ENCODE measurements around the gene NCAM1. TPM values are rescaled to one million over a fixed set of nuclear protein-coding genes. Genes with fewer than 3 reads are reported as not detected.

The NCAM1 gene
- total and polyA plus RNA-seq, 12 donors = 38.7 to 181 (median 111) TPM

DNA sequence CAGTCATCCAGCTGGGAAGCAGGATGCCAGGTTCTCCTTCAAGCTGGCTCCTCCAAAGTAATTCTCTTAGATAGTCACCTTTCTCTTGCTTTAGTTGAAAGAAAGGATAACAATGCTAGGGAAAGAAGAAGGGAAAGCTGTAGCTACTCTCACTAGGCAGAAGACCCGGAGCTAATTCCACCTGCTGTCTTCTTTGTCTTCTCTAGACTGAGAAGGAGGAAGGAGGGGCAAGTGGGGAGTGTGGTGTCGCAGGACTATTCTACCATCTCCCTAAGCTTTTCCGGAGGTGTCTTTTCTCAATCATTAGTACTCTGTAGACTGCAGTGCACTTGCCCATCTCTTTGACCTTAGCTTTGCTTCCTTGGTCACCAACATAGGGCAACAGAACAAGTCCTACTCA lies 162.8 kb downstream of the NCAM1 start:
- 88 to 96% (median 92%) methylated on average over 3 of the region's 3 CpGs for WGBS, 4 donors
- intact Hi-C loops (cut with DNase I) = no loop called here
- no peak overlapping the region for H3K4me3 ChIP-seq
- peaks cover 0 to 11% of the 10 kb centered on the region in 2 donors for H3K4me1 ChIP-seq (replicated peaks in 1 of 2)
- H3K27ac ChIP-seq = no peak overlapping the region
- no peaks in the 10 kb centered on the region for H3K36me3 ChIP-seq (replicated peaks in 1 of 2)
- H3K9me3 ChIP-seq (replicated peaks in 1 of 3) = no peaks in the 10 kb centered on the region
- no peaks in the 10 kb centered on the region for H3K27me3 ChIP-seq
- TF ChIP-seq CTCF (IDR thresholded peaks at IDR 0.05) (no peak), POLR2A (IDR thresholded peaks at IDR 0.05) (no peak)
- DNase-seq = no peak

DNA sequence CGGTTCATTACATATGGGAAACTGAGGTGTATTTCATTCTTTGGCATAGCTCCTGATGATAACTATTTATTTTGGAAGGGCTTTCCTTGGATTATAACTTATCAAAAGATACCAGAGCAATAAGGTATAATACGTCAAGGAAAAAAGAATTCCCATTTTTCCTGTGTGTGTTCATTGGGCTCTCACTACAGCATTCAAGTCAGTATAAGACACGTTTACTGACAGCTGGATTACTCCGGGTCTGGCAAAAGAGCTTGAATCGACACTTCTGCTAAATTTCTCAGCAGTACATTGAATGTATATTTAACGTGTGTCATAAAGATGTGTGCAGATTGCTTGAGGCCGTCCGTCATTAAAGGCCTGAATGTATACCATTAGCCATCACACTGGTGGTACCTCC lies 163.4 kb downstream of the NCAM1 start:
- H3K27me3 ChIP-seq = no peaks in the 10 kb centered on the region
- WGBS, 4 donors = 89 to 94% (median 94%) methylated on average over 8 of the region's 8 CpGs

DNA sequence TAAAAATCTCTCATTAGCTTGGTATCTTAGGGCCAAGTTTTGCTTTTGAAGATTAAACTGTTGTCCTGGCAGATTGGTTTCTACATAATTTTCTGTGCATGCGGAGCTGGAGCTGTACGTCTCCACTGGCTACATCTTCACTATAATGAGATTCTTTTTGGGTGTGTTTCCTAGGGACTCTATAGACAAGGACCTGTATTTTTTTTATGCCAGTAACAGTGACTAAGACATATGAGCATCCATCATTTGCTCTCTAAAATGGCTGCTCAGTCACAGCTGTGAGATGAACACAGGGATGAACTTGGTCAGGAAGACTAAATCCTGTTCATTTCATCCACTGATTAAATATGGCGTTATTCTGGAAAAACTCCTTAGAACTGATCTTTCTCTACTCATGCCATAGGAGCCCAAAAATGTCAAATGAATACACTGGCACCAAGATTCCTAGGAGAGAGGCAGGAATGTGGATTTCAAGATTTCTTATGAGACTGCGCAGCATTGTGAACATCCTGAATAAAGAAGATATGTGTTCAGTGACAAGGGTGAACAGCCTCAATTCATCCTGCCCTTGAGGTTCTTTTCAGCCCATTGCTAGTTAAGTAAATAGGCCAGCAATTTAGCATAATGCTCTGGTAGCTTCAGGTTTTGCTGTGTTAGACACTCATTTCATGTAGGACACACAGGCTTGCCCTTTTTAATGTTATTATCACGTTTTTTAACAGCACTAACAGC lies 168.2 kb downstream of the NCAM1 start:
- H3K27me3 ChIP-seq = no peaks in the 10 kb centered on the region
- H3K9me3 ChIP-seq (replicated peaks in 1 of 3) = no peaks in the 10 kb centered on the region
- H3K27ac ChIP-seq = no peak overlapping the region
- DNase-seq = no peak
- no peak overlapping the region for H3K4me3 ChIP-seq
- no peaks in the 10 kb centered on the region for H3K36me3 ChIP-seq (replicated peaks in 1 of 2)
- H3K4me1 ChIP-seq (replicated peaks in 1 of 2) = peaks cover 4 to 26% of the 10 kb centered on the region in 2 donors
- intact Hi-C loops (cut with DNase I) = no loop called here
- WGBS, 4 donors = 91 to 97% (median 94%) methylated on average over 5 of the region's 5 CpGs
- TF ChIP-seq CTCF (IDR thresholded peaks at IDR 0.05) = no peak

More for the DNA sequence above, 163.4 kb downstream of the NCAM1 start:
- H3K27ac ChIP-seq = no peak overlapping the region
- TF ChIP-seq POLR2A (IDR thresholded peaks at IDR 0.05) (no peak), CTCF (IDR thresholded peaks at IDR 0.05) (no peak)
- H3K36me3 ChIP-seq (replicated peaks in 1 of 2) = no peaks in the 10 kb centered on the region
- DNase-seq = no peak
- H3K4me1 ChIP-seq (replicated peaks in 1 of 2) = peaks cover 0 to 7% of the 10 kb centered on the region in 2 donors
- intact Hi-C loops (cut with DNase I) = no loop called here
- no peaks in the 10 kb centered on the region for H3K9me3 ChIP-seq (replicated peaks in 1 of 3)
- H3K4me3 ChIP-seq = no peak overlapping the region

- no peak for DNase-seq
- WGBS, 4 donors = 74 to 82% (median 82%) methylated on average over 8 of the region's 8 CpGs
- Histone ChIP-seq H3K4me1 (replicated peaks in 1 of 2) (peaks cover 4 to 26% of the 10 kb centered on the region in 2 donors), H3K36me3 (replicated peaks in 1 of 2) (no peaks in the 10 kb centered on the region), H3K27me3 (no peaks in the 10 kb centered on the region), H3K9me3 (replicated peaks in 1 of 3) (no peaks in the 10 kb centered on the region), H3K27ac (peak overlapping the region in 1 of 5 donors; percentile 0), H3K4me3 (no peak overlapping the region)
- no peak for TF ChIP-seq CTCF (IDR thresholded peaks at IDR 0.05)
- no peak for TF ChIP-seq POLR2A (IDR thresholded peaks at IDR 0.05)
- intact Hi-C loops (cut with DNase I) = no loop called here
Measured at GRCh38 chr11:113131036-113131775, 170.0 kb downstream of the NCAM1 start.
